ENCODE data around the gene GALNTL6.

DNA sequence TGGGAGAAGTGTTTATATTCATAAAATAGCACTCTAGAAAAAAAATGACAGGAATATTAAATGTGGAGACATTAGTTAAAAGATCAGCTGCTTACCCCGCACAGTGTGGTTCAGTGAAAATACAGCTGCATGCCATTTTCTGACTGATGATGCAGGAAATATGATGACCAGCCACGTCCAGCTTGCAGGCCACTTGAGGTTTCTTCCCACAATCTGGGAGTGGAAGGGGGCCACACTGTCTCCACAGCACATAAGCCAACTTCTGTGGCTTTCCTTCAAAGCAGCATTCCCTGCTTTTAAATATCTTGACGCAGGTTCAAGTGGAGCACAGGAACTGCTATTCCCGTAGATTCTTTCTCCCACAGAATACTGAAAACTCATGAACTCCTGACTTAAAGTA, 1182.0 kb downstream of the GALNTL6 start:
- TF ChIP-seq, protein P1, sequence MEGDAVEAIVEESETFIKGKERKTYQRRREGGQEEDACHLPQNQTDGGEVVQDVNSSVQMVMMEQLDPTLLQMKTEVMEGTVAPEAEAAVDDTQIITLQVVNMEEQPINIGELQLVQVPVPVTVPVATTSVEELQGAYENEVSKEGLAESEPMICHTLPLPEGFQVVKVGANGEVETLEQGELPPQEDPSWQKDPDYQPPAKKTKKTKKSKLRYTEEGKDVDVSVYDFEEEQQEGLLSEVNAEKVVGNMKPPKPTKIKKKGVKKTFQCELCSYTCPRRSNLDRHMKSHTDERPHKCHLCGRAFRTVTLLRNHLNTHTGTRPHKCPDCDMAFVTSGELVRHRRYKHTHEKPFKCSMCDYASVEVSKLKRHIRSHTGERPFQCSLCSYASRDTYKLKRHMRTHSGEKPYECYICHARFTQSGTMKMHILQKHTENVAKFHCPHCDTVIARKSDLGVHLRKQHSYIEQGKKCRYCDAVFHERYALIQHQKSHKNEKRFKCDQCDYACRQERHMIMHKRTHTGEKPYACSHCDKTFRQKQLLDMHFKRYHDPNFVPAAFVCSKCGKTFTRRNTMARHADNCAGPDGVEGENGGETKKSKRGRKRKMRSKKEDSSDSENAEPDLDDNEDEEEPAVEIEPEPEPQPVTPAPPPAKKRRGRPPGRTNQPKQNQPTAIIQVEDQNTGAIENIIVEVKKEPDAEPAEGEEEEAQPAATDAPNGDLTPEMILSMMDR (conservative IDR thresholded peaks at IDR 0.05 in 1 of 2, IDR thresholded peaks at IDR 0.05 in 1 of 2; ENCODE audit: low read depth in 1 of 2, low read length in 2 of 2): no peak
- TF ChIP-seq EZH2 (IDR thresholded peaks at IDR 0.05; ENCODE audit: low read length, missing control alignments): no peak
